Fibroblast of villous mesenchyme (primary cell): ENCODE results near the gene POU2F1. TPM values are rescaled to one million over a fixed set of nuclear protein-coding genes. Genes with fewer than 3 reads are reported as not detected.

Source experiments
- DNase-seq: peaks from one replicate; pipeline ENCODE4 v3.0.0-alpha.2; 2010; ENCODE audit warnings: low read depth
- H3K4me3 ChIP-seq: 2 replicates; pipeline ENCODE4 v1.5.1; 2011; ENCODE audit warnings: low read depth, mild to moderate bottlenecking, low read length
- CTCF ChIP-seq: IDR thresholded peaks from 2 replicates; pipeline ENCODE4 v1.5.1; 2012; ENCODE audit warnings: low read depth, mild to moderate bottlenecking, low read length; ENCODE audit not compliant: insufficient read depth
- total RNA-seq: library from RNA; depleted of rRNA; stranded (reverse); fragments of >200 nt; gene quantifications from 2 replicates; pipeline ENCODE4 v1.2.3, GENCODE V29; 2012

POU2F1 gene
- total RNA-seq, result 5.8 and 6.9 TPM in 2 replicates

GRCh38 chr1:167220537-167221125 lies at the start of gene POU2F1:
POU2F1 (plus strand) TSS chr1:167220886; CDS start chr1:167220898, 12 bp downstream.
- peak; percentile 74 for TF ChIP-seq CTCF
- H3K4me3 ChIP-seq, result peak within 1 kb of the TSS; percentile 98
- DNase-seq, result peak; percentile 98

DNA sequence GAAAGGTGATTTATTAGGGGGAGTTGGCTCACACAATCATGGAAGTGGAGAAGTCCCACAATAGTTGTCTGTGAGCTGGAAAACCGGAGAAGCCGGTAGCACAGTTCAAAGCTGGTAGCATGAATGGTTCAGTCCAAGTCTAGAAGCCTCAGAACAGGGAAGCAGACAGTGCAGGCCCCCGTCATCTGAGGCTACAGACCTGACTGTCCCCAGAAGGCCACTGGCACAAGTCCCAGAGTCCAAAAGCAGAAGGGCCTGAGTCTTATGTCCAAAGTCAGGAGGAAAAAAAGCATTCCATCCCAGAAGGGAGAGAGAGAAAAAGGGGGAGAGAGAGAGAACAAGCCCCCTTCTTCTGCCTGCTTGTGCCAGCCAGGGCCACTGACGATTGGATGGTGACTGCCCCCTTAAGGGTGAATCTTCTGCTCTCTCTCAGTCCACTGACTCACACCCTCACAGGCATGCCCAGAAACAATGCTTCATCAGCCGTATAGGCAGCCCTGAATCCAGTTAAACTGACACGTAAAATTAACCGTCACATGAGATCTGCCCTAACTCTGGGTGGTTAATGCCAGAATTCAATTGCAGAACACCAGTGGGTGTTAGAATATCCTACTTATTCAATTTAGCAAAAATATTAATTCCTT lies 49.3 kb upstream of the POU2F1 start:
- no peak for DNase-seq
- no peak overlapping the region for H3K4me3 ChIP-seq
- no peak for TF ChIP-seq CTCF

DNA sequence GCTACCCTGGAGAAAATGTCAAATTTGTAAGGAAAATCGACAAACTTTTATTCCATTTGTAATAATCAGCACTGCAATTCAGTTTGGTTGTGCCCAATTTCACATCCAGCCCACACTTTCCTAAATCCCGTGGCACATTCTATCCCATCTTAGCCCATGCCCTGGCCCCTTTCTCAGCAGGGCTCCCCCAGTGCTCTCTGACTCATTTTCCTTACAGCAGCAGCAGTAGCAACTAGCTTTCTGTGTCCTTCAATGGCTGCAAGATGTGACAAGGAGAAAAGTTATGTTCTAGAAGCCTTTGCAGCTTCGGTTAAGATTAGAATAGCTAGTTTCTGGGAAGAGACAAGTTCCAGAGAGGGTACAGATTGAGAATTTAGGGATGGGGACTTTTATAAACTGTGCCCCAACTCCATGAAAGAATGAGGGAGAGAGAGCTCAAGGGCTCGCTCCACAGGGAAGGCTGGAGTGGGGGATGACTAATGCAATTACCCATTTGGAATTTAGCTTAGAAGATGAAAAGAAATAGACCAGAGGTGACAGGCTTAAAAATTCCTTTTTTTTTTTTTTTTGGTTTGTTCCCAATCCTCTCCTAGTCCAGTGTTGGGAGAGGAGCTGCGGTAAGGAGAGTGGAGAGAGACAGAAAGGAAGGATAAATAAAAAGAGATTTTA lies 47.0 kb upstream of the POU2F1 start:
- H3K4me3 ChIP-seq, result no peak overlapping the region
- no peak for DNase-seq
- TF ChIP-seq CTCF, result no peak

- DNase-seq, result peak; percentile 19
- no peak overlapping the region for H3K4me3 ChIP-seq
- no peak for TF ChIP-seq CTCF
Observed at GRCh38 chr1:167175901-167176300, 44.8 kb upstream of the POU2F1 start.

DNA sequence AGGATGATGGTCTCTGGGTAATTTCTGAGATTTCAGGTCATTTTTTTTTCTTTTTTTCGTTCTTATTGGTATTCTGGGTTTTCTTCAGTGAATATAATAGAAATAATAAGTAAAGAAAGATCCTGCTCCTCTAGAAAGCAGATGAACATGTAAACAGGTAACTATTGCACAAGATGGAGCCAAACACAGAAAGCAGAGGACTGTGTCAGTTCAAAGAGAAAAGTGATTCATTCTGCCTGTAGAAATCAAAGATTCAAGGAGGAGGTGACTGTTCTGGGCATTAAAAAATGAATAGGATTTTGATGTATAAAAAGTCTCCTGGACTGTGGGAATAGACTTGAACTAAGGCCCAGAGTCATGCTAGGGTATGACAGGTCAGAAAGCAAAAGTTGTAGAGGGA lies 41.9 kb upstream of the POU2F1 start:
- H3K4me3 ChIP-seq, result no peak overlapping the region
- DNase-seq, result no peak
- no peak for TF ChIP-seq CTCF

- no peak for DNase-seq
- no peak overlapping the region for H3K4me3 ChIP-seq
- TF ChIP-seq CTCF, result no peak
Observed at GRCh38 chr1:167182571-167183320, 37.9 kb upstream of the POU2F1 start.
